SK-N-SH treated with all-trans-retinoic acid at 6 μM for 48 hours (cell line): ENCODE results near the gene SUPT3H.

Source experiments
- ARNTL ChIP-seq: fragments of 450-650 bp; formaldehyde crosslinking; IDR thresholded peaks from 2 replicates; pipeline ENCODE4 v1.5.0; 2020; ENCODE audit warnings: low read depth, mild to moderate bottlenecking, moderate library complexity, borderline replicate concordance
- GLIS3 ChIP-seq: fragments of 250-450 bp; sonication (Bioruptor Pico); IDR thresholded peaks from 2 replicates; pipeline ENCODE4 v1.5.0; 2020; ENCODE audit warnings: mild to moderate bottlenecking, moderate library complexity
- ISL1 ChIP-seq: fragments of 250-450 bp; sonication (Bioruptor Pico); IDR thresholded peaks from 2 replicates; pipeline ENCODE4 v2.1.2; 2022; ENCODE audit warnings: mild to moderate bottlenecking, moderate library complexity
- PPARA ChIP-seq: fragments of 250-450 bp; sonication (Bioruptor Pico); IDR thresholded peaks from 2 replicates; pipeline ENCODE4 v1.5.0; 2020; ENCODE audit warnings: mild to moderate bottlenecking, borderline replicate concordance
- SNAI2 ChIP-seq: fragments of 250-450 bp; sonication (Bioruptor Pico); IDR thresholded peaks from 2 replicates; pipeline ENCODE4 v1.5.0; 2020; ENCODE audit warnings: mild to moderate bottlenecking, moderate library complexity
- TCF4 ChIP-seq: fragments of 250-450 bp; sonication (Bioruptor Pico); IDR thresholded peaks from 2 replicates; pipeline ENCODE4 v1.8.0; 2021; ENCODE audit warnings: mild to moderate bottlenecking, moderate library complexity, borderline replicate concordance
- ZC3H10 ChIP-seq: fragments of 250-450 bp; sonication (Bioruptor Pico); IDR thresholded peaks from 2 replicates; pipeline ENCODE4 v1.5.1; 2021; ENCODE audit warnings: mild to moderate bottlenecking, moderate library complexity
- ZFP3 ChIP-seq: fragments of 250-450 bp; sonication (Bioruptor Pico); IDR thresholded peaks from 2 replicates; pipeline ENCODE4 v1.5.0; 2020; ENCODE audit warnings: mild to moderate bottlenecking, moderate library complexity
- ZFP30 ChIP-seq: fragments of 450-650 bp; formaldehyde crosslinking; IDR thresholded peaks from 2 replicates; pipeline ENCODE4 v1.5.0; 2022; ENCODE audit warnings: mild to moderate bottlenecking, moderate library complexity
- ZNF70 ChIP-seq: fragments of 450-650 bp; formaldehyde crosslinking; IDR thresholded peaks from 2 replicates; pipeline ENCODE4 v1.5.0; 2020; ENCODE audit warnings: mild to moderate bottlenecking, moderate library complexity
- TF ChIP-seq, protein P1 (sequence below): fragments of 250-450 bp; sonication (Bioruptor Pico); IDR thresholded peaks from 2 replicates; pipeline ENCODE4 v1.5.0; 2020; ENCODE audit warnings: mild to moderate bottlenecking, moderate library complexity
- TF ChIP-seq, protein P2 (sequence below): fragments of 250-450 bp; sonication (Bioruptor Pico); IDR thresholded peaks from 2 replicates; pipeline ENCODE4 v1.8.0; 2020; ENCODE audit warnings: mild to moderate bottlenecking, moderate library complexity, borderline replicate concordance
- TF ChIP-seq, protein P3 (sequence below): fragments of 250-450 bp; sonication (Bioruptor Pico); IDR thresholded peaks from 2 replicates; pipeline ENCODE4 v1.5.1; 2020; ENCODE audit warnings: low read depth, mild to moderate bottlenecking, moderate library complexity

DNA sequence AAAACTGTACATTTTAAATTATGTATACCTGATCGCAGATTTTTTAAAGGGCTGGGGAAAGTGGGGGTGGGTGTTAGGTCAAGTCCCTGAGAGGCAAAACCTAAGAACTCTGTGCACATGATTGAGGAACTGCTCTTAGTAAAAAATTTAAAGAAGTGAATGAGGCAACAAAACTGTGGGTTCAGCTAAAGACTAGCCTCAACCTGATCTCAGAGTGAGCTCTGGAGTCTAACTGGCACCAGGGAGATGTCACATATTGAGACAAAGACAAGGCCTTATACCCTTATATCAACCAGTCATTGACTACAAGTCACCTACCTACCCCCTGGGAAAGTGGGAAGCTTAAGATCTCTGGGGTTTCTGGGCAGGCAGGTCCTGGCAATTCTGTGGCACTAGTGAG lies 77.0 kb downstream of the SUPT3H start:
- no peak for TF ChIP-seq ISL1 (CRISPR knock-in tag)
- TF ChIP-seq, protein P1, sequence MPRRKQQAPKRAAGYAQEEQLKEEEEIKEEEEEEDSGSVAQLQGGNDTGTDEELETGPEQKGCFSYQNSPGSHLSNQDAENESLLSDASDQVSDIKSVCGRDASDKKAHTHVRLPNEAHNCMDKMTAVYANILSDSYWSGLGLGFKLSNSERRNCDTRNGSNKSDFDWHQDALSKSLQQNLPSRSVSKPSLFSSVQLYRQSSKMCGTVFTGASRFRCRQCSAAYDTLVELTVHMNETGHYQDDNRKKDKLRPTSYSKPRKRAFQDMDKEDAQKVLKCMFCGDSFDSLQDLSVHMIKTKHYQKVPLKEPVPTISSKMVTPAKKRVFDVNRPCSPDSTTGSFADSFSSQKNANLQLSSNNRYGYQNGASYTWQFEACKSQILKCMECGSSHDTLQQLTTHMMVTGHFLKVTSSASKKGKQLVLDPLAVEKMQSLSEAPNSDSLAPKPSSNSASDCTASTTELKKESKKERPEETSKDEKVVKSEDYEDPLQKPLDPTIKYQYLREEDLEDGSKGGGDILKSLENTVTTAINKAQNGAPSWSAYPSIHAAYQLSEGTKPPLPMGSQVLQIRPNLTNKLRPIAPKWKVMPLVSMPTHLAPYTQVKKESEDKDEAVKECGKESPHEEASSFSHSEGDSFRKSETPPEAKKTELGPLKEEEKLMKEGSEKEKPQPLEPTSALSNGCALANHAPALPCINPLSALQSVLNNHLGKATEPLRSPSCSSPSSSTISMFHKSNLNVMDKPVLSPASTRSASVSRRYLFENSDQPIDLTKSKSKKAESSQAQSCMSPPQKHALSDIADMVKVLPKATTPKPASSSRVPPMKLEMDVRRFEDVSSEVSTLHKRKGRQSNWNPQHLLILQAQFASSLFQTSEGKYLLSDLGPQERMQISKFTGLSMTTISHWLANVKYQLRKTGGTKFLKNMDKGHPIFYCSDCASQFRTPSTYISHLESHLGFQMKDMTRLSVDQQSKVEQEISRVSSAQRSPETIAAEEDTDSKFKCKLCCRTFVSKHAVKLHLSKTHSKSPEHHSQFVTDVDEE (CRISPR knock-in tag) = no peak
- TF ChIP-seq, protein P2, sequence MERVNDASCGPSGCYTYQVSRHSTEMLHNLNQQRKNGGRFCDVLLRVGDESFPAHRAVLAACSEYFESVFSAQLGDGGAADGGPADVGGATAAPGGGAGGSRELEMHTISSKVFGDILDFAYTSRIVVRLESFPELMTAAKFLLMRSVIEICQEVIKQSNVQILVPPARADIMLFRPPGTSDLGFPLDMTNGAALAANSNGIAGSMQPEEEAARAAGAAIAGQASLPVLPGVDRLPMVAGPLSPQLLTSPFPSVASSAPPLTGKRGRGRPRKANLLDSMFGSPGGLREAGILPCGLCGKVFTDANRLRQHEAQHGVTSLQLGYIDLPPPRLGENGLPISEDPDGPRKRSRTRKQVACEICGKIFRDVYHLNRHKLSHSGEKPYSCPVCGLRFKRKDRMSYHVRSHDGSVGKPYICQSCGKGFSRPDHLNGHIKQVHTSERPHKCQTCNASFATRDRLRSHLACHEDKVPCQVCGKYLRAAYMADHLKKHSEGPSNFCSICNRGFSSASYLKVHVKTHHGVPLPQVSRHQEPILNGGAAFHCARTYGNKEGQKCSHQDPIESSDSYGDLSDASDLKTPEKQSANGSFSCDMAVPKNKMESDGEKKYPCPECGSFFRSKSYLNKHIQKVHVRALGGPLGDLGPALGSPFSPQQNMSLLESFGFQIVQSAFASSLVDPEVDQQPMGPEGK (CRISPR knock-in tag) = no peak
- TF ChIP-seq ZNF70 (CRISPR knock-in tag) = no peak
- TF ChIP-seq TCF4 (CRISPR knock-in tag) = no peak
- no peak for TF ChIP-seq ZFP30 (CRISPR knock-in tag)
- no peak for TF ChIP-seq SNAI2 (CRISPR knock-in tag)
- no peak for TF ChIP-seq ARNTL (CRISPR knock-in tag)
- no peak for TF ChIP-seq PPARA (CRISPR knock-in tag)
- no peak for TF ChIP-seq ZFP3 (CRISPR knock-in tag)
- no peak for TF ChIP-seq GLIS3 (CRISPR knock-in tag)
- TF ChIP-seq, protein P3, sequence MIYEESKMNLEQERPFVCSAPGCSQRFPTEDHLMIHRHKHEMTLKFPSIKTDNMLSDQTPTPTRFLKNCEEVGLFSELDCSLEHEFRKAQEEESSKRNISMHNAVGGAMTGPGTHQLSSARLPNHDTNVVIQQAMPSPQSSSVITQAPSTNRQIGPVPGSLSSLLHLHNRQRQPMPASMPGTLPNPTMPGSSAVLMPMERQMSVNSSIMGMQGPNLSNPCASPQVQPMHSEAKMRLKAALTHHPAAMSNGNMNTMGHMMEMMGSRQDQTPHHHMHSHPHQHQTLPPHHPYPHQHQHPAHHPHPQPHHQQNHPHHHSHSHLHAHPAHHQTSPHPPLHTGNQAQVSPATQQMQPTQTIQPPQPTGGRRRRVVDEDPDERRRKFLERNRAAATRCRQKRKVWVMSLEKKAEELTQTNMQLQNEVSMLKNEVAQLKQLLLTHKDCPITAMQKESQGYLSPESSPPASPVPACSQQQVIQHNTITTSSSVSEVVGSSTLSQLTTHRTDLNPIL (CRISPR knock-in tag) = no peak
- TF ChIP-seq ZC3H10 (CRISPR knock-in tag) = no peak
